ENCODE data around the gene WNT3A.
A peak's percentile ranks its signal among the peaks of the same experiment; 100 is the strongest.

Gene WNT3A

DNA sequence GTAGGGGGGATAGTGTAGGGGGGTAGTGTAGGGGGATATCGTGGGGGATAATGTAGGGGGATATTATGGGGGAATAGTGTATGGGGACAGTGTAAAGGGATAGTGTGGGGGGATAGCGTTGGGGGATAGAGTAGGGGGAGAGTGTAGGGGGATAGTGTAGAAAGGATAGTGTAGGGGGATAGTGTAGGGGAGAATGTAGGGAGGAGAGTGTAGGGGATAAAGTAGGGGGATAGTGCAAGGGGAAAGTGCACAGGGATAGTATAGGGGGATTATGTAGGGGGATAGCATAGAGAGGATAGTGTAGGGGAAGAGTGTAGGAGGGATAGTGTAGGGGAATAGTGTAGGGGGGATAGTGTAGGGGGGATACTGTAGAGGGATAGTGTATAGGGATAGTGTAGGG, 63.4 kb downstream of the WNT3A start:
- DNase-seq (ENCODE audit: low spot score): no peak

- no peak for DNase-seq (ENCODE audit: low spot score)
Measured at GRCh38 chr1:228070851-228071250, 64.1 kb downstream of the WNT3A start.

- no peak for DNase-seq (ENCODE audit: low spot score)
Measured at GRCh38 chr1:228071839-228072657, 65.2 kb downstream of the WNT3A start.

DNA sequence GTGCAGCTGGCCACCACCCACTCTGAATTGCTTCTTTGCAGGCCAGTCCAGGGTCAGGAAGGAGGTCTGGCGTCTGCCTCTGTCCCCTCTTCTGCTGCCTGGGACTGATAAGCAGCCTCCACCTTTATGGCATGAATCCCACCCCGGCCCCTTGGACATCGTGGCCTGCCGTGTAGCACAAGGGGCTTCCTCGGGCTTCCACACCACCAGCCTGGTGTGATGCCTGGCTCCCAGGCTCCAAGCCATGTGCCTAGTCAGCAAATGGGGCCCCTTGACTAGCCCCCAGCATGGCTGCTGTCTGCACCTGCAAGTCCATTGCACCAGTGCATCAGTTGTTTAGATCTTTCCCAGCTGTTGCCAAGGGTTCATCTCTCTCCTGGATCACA, 65.9 kb downstream of the WNT3A start:
- no peak for DNase-seq (ENCODE audit: low spot score)

DNA sequence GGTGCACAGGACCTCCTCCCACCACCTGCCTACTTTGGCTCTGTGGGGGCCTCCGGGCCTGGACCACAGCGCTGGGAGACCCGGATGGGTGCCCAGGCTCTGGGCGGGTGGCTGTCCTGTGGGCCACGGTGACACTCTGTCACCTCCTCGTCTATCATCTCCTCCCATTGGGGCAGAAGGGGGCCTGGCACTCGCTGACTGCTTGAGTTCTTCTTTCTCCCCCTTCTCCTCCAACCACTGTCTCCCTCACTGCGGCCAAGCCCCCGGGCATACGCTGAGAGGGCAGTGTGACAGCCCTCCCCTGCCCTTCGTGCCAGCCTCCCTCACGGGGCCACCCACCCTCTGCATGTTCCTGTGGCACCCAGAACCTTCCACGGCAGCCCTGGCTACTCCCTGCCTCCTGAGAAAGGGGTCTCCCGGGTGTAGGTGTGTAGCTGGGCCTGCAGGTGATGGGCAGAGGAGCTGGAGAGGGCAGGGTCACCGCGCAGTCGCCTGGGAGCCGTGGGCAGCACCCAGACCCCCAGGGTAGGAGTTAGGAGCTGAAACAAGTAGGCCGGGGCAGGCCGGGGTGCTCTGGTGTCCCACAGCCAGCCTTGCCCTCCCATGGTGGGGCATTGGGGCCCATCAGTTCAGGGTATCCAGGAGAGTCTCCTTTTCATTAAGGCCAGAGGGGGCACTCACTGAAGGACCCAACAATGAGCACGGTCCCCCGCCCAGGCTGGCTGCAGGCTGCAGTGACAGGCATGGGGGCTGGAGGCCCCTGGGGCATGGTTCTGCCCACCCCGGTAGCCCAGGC, 66.5 kb downstream of the WNT3A start:
- no peak for DNase-seq (ENCODE audit: low spot score)

GRCh38 chr1:228073857-228074545, 67.2 kb downstream of the WNT3A start:
- no peak for DNase-seq (ENCODE audit: low spot score)

DNA sequence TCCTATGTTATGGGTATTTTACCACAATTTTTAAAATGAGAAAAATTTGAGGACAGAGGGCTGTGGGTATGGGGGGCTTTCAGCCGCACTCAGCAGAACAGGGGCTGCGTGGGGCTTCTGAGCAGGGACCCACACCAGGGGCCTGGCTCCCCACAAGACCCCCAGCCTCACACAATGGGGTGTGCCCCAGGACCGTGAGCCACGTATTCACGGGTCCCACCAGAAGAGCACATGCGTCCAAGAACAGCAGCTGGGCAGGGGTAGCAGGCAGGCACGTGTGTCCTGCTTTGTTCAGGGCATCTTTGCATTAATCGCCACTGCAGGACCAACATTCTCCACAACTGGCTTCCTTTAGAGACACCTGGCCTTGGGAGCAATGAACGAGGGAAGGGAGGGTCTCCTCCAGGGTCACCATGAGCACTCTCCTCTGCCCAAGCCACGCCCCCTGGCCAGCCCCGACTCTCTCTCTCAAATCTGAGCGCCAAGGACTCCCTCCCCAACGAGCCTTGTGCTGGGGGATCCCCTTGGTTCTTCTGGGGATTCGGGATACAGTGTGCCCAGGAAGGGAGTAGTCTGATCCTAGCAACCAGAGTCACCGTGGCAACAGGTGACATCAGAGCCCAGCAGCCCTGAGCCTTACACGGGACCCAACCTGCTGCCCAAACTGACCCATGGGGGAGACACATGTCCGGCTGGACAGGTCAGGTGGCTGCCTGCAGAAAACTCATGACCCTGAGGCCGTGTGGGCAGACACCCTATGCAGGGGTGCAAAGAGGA, 68.3 kb downstream of the WNT3A start:
- no peak for DNase-seq (ENCODE audit: low spot score)

DNA sequence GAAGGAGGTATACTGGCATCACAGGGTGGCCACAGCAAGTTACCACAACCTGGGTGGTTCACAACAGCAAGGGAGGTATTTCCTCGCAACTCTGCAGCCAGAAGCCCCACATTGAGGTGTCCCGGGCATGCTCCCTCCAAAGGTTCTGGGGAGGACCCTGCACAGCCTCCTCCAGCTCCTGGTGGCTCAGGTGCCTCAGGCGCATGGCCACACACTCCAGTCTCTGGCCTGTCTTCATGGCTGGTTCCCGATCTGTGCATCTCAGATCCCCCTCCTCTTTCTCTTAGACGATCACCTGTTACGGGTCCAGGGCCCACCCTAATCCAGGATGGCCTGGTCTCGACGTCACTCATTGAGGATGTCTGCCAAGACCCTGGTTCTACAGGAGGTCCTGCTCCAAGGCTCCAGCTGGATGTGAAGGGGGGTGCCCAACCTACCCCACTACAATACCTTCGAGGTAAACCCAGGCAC, 69.0 kb downstream of the WNT3A start:
- no peak for DNase-seq (ENCODE audit: low spot score)

- no peak for DNase-seq (ENCODE audit: low spot score)
Measured at GRCh38 chr1:228076796-228077430, 70.1 kb downstream of the WNT3A start.

DNA sequence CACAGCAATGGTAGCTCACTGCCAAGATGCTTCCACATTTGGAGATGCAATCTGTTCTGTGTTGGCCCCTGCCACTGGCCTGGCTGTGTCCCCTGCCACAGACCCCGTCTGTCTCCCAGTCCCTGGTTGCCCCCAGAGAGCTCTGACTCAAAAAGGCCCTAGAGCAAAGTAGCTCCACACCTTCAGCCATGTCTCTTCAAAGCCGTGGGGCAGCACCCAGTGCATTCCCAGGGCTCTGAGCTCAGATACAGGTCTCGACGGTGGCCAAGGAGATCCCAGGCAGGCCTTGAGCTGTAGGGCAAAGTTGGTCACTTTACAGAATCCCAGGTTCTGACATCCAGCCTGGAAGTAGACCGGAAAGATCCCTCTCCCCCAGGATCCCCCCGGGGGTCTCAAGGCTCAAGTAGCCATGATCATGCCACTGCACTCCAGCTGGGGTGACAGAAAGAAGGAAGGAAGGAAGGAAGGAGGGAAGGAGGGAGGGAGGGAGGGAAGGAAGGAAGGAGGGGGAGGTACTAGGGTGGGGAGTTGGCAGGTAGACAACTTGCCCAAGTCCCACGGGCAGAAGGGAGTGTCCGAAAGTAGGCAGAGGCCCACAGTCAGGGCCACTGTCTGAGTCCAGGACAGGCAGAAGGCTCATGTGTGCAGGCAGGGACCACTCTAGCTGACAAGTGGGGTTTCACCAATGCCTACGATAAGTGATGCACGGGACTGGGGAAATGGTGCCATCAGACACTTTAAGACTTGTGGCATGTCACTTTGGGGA, 71.0 kb downstream of the WNT3A start:
- no peak for DNase-seq (ENCODE audit: low spot score)

- no peak for DNase-seq (ENCODE audit: low spot score)
Measured at GRCh38 chr1:228079013-228079412, 72.2 kb downstream of the WNT3A start.

GRCh38 chr1:228079601-228080263, 72.9 kb downstream of the WNT3A start:
- DNase-seq (ENCODE audit: low spot score): no peak

GRCh38 chr1:228081144-228081543, 74.3 kb downstream of the WNT3A start:
- no peak for DNase-seq (ENCODE audit: low spot score)

- DNase-seq (ENCODE audit: low spot score): no peak
Measured at GRCh38 chr1:228081578-228082213, 74.9 kb downstream of the WNT3A start.

GRCh38 chr1:228082214-228082917, 75.6 kb downstream of the WNT3A start, which contains the start of gene ARF1:
Gene ARF1, plus strand, starts transcription at chr1:228082708. Its CDS starts 14,407 bp downstream, at chr1:228097115.
- peak; percentile 100 for DNase-seq (ENCODE audit: low spot score)

GRCh38 chr1:228082918-228083870, 76.4 kb downstream of the WNT3A start:
- DNase-seq (ENCODE audit: low spot score): peak; percentile 60

GRCh38 chr1:228083871-228084278, 77.1 kb downstream of the WNT3A start:
- no peak for DNase-seq (ENCODE audit: low spot score)

DNA sequence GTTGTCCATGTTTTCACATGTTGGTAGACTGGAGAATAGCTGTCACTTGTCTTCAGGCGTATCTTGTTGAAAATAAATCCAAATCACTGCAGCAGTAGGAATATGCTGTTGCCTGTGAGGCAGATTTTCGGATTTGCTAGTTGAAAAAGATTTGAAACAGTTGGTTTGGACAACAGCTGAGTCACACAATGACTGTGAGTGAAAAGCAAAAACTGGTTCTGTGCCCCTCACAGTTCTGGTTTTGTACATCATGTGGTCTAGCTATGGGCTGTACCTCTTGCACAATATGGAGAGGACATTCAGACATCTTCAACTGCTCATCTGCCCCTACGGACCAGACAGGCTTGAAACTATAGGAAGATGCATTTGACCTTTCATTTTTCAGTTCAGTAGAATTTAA, 77.5 kb downstream of the WNT3A start:
- peak; percentile 74 for DNase-seq (ENCODE audit: low spot score)
